Right ventricle myocardium superior (tissue), 1 donor: ENCODE data around the gene SNU13. TPM values are rescaled to one million over a fixed set of nuclear protein-coding genes. Genes with fewer than 3 reads are reported as not detected.
A peak's percentile ranks its signal among the peaks of the same experiment; 100 is the strongest.
"Not testable (repeated sequence)": the region's sequence is repeated elsewhere in the genome, so short reads cannot be mapped to it uniquely, and the experiment has no call there.

ENCODE experiments used
- ATAC-seq: fragments of 200-7000 bp; cut with Tn5 transposase; one replicate; pipeline ENCODE4 v1.9.1; 2020; ENCODE audit warnings: mild to moderate bottlenecking; ENCODE audit not compliant: poor library complexity
- DNase-seq: peaks from one replicate; pipeline ENCODE4 v3.0.0-alpha.2; 2020
- intact Hi-C: fragments of 100-400 bp; cut with DNase I; formaldehyde crosslinking; loops from one replicate; pipeline ENCODE4 v1.11.2; 2022
- total RNA-seq: library from RNA; stranded (reverse); fragmentation: NEBNext Ultra II Directional; extraction: Animal tissue kit (Norgen Biotek cat#: 25700); gene quantifications from one replicate; pipeline ENCODE4 v1.2.1, GENCODE V29; 2021
- donor health status: DM: no; HTN: yes; CAD: no; lungs with severe emphysema.

SNU13 gene
- total RNA-seq, 1 donor from 2014 or later: 193 TPM

- ATAC-seq (no peak), DNase-seq (no peak)
- intact Hi-C loops: no loop called here
Observed at GRCh38 chr22:41654322-41654721, 34.3 kb downstream of the SNU13 start.

- intact Hi-C loops: no loop called here
- no peak for ATAC-seq
Observed at GRCh38 chr22:41650821-41651220, 37.8 kb downstream of the SNU13 start.

GRCh38 chr22:41650229-41650628, 38.4 kb downstream of the SNU13 start:
- intact Hi-C loops: no loop called here
- ATAC-seq: no peak
- DNase-seq: no peak

More at GRCh38 chr22:41650821-41651220, 37.8 kb downstream of the SNU13 start:
- DNase-seq: no peak

- DNase-seq: no peak
- ATAC-seq: no peak
- intact Hi-C loops: no loop called here
Observed at GRCh38 chr22:41648432-41648831, 40.2 kb downstream of the SNU13 start.

GRCh38 chr22:41647771-41648170, 40.9 kb downstream of the SNU13 start:
- DNase-seq: no peak
- no peak for ATAC-seq
- intact Hi-C loops: no loop called here

GRCh38 chr22:41642331-41643110, 46.1 kb downstream of the SNU13 start:
- intact Hi-C loops: no loop called here
- no peak for DNase-seq
- ATAC-seq: no peak

GRCh38 chr22:41641854-41642253, 46.8 kb downstream of the SNU13 start:
- ATAC-seq (no peak), DNase-seq (no peak)
- intact Hi-C loops: no loop called here

GRCh38 chr22:41638748-41639147, 49.9 kb downstream of the SNU13 start:
- no peak for ATAC-seq
- intact Hi-C loops: no loop called here
- no peak for DNase-seq

- no peak for ATAC-seq
- DNase-seq: no peak
- intact Hi-C loops: no loop called here
Observed at GRCh38 chr22:41638124-41638523, 50.5 kb downstream of the SNU13 start.

- ATAC-seq, DNase-seq, intact Hi-C loops: not testable (repeated sequence)
Observed at GRCh38 chr22:41637623-41638022, 51.0 kb downstream of the SNU13 start.

GRCh38 chr22:41636467-41636866, 52.2 kb downstream of the SNU13 start:
- peak; percentile 79 for ATAC-seq
- no peak for DNase-seq
- intact Hi-C loops: no loop called here

- ATAC-seq, DNase-seq, intact Hi-C loops: not testable (repeated sequence)
Observed at GRCh38 chr22:41634610-41635009, 54.1 kb downstream of the SNU13 start.

GRCh38 chr22:41631615-41632014, 57.1 kb downstream of the SNU13 start:
- intact Hi-C loops, DNase-seq, ATAC-seq: not testable (repeated sequence)

GRCh38 chr22:41631115-41631514, 57.6 kb downstream of the SNU13 start:
- intact Hi-C loops, DNase-seq, ATAC-seq: not testable (repeated sequence)

GRCh38 chr22:41625577-41625976, 63.1 kb downstream of the SNU13 start:
- no peak for ATAC-seq
- intact Hi-C loops: no loop called here
- no peak for DNase-seq

Other genes starting within 250 kb of the SNU13 start
- gene TOB2, start 242.1 kb downstream of the SNU13 start, total RNA-seq: 62.6 TPM
- 26.4 TPM for gene PHF5A, start 220.2 kb downstream of the SNU13 start, total RNA-seq
- 835 TPM for gene ACO2, start 219.8 kb downstream of the SNU13 start, total RNA-seq
- gene POLR3H, start 144.4 kb downstream of the SNU13 start, total RNA-seq: 18.3 TPM
- gene CSDC2, start 127.9 kb downstream of the SNU13 start, total RNA-seq: 252 TPM
- 13.9 TPM for gene PMM1, start 99.0 kb downstream of the SNU13 start, total RNA-seq
- 38.4 TPM for gene DESI1, start 67.8 kb downstream of the SNU13 start, total RNA-seq
- 143 TPM for gene XRCC6, start 67.6 kb downstream of the SNU13 start, total RNA-seq
- gene MEI1, start 10.6 kb upstream of the SNU13 start, total RNA-seq: not detected
- 4.0 TPM for gene CCDC134, start 111.8 kb upstream of the SNU13 start, total RNA-seq
- 75.2 TPM for gene SREBF2, start 144.2 kb upstream of the SNU13 start, total RNA-seq
- gene SHISA8, start 226.2 kb upstream of the SNU13 start, total RNA-seq: 6.4 TPM
- gene TNFRSF13C, start 237.9 kb upstream of the SNU13 start, total RNA-seq: 1.2 TPM